Hepatocyte (in vitro differentiated cells): ENCODE results near the gene LPAR6. TPM values are rescaled to one million over a fixed set of nuclear protein-coding genes. Genes with fewer than 3 reads are reported as not detected.

Experiments used
- DNase-seq: peaks from one replicate; pipeline ENCODE4 v3.0.0-alpha.2; 2016; ENCODE audit warnings: low spot score
- H2AFZ ChIP-seq: fragments of 200-600 bp; sonication (generic); 2 replicates; pipeline ENCODE4 v1.6.0; 2016; ENCODE audit warnings: antibody characterized with exemption, mild to moderate bottlenecking
- H3K27ac ChIP-seq: fragments of 200-600 bp; sonication (generic); 2 replicates; pipeline ENCODE4 v1.5.1; 2016; ENCODE audit warnings: mild to moderate bottlenecking
- H3K27me3 ChIP-seq: fragments of 200-600 bp; sonication (generic); 2 replicates; pipeline ENCODE4 v1.6.1; 2016
- H3K36me3 ChIP-seq: fragments of 200-600 bp; sonication (generic); replicated peaks from 2 replicates; pipeline ENCODE4 v1.5.1; 2016; ENCODE audit warnings: low read depth; ENCODE audit not compliant: insufficient read depth
- H3K4me1 ChIP-seq: fragments of 200-600 bp; sonication (generic); 2 replicates; pipeline ENCODE4 v1.5.1; 2016; ENCODE audit warnings: mild to moderate bottlenecking, moderate library complexity; ENCODE audit not compliant: insufficient read depth
- H3K4me2 ChIP-seq: fragments of 200-600 bp; sonication (generic); 2 replicates; pipeline ENCODE4 v1.6.0; 2016
- H3K4me3 ChIP-seq: fragments of 200-600 bp; sonication (generic); 2 replicates; pipeline ENCODE4 v1.5.1; 2016; ENCODE audit warnings: mild to moderate bottlenecking
- H3K79me2 ChIP-seq: fragments of 200-600 bp; sonication (generic); 2 replicates; pipeline ENCODE4 v1.6.0; 2017; ENCODE audit warnings: mild to moderate bottlenecking
- H3K9me2 ChIP-seq: fragments of 200-600 bp; sonication (generic); replicated peaks from 2 replicates; pipeline ENCODE4 v1.6.0; 2017; ENCODE audit warnings: mild to moderate bottlenecking; ENCODE audit not compliant: insufficient read depth
- H3K9me3 ChIP-seq: fragments of 200-600 bp; sonication (generic); 2 replicates; pipeline ENCODE4 v1.5.1; 2016; ENCODE audit warnings: low read depth, mild to moderate bottlenecking
- H4K20me1 ChIP-seq: fragments of 200-600 bp; sonication (generic); 2 replicates; pipeline ENCODE4 v1.6.0; 2016; ENCODE audit warnings: mild to moderate bottlenecking; ENCODE audit not compliant: insufficient read depth, poor library complexity, severe bottlenecking
- EZH2 ChIP-seq: fragments of 200-600 bp; sonication (generic); IDR thresholded peaks from 2 replicates; pipeline ENCODE4 v1.6.1; 2016; ENCODE audit warnings: antibody characterized with exemption, mild to moderate bottlenecking, borderline replicate concordance
- EZH2phosphoT487 ChIP-seq: fragments of 200-600 bp; sonication (generic); IDR thresholded peaks from one replicate; pipeline ENCODE4 v1.6.1; 2018; ENCODE audit warnings: antibody characterized with exemption, mild to moderate bottlenecking, low read depth, moderate library complexity; ENCODE audit not compliant: unreplicated experiment, severe bottlenecking
- WGBS: methylation state at CpG from one replicate; pipeline ENCODE4 v1.1.6; 2016; ENCODE audit warnings: low lambda C conversion rate; ENCODE audit errors: missing lambda C conversion rate; 5-methylcytosine and 5-hydroxymethylcytosine counted together
- polyA plus RNA-seq: library from polyadenylated mRNA; unstranded; fragments of >200 nt; fragmentation: Nextera tagmentation; extraction: Ambion mirVana; gene quantifications from 2 replicates; pipeline ENCODE4 v1.2.1, GENCODE V29; 2016
- total RNA-seq: library from RNA; depleted of rRNA; stranded (reverse); fragments of >200 nt; gene quantifications from 2 replicates; pipeline ENCODE4 v1.2.3, GENCODE V29; 2014
- TF ChIP-seq, protein P1 (sequence below): fragments of 200-600 bp; sonication (generic); IDR thresholded peaks from 2 replicates; pipeline ENCODE4 v1.5.1; 2016; ENCODE audit warnings: antibody characterized with exemption, mild to moderate bottlenecking; ENCODE audit not compliant: poor library complexity

The LPAR6 gene
- total and polyA plus RNA-seq, 2 experiments from 2014 or later, result 8.2 to 22.8 TPM

DNA sequence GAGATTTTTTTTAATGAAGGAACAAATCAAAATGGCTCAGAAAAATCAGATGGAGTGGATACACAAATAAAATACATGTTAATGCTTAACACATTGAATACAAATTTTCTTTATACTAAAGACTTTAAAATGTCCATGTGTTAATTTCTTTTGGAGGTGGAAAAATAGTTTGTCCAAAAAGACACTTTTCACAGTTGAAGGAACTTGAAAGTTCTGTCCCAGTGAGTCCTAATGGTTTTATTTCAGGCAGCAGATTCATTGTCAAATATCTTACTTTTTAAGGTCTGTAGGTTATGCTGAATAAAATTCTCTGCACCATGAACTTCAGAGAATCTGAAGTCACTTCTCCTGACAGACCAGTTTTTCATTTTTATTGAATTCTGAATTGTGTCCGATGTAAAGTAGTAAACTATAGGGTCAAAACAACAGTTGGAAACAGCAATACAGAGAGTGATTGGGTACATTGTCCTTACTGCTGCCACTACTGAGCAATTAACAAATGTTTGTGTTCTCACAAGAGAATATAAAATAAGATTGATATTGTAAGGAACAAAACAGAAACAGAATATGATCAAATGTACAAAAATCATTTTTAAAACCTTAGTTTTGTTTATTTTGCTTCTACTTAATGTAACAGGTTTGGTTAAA lies 1.6 kb downstream of the LPAR6 start:
- peak overlapping the region; percentile 78 for H3K4me2 ChIP-seq
- no peaks in the 10 kb centered on the region for H3K4me1 ChIP-seq
- H3K36me3 ChIP-seq, result no peaks in the 10 kb centered on the region
- H3K4me3 ChIP-seq, result peak overlapping the region; percentile 47
- 13% methylated on average over 1 of the region's 1 CpG for WGBS
- H3K9me3 ChIP-seq, result no peaks in the 10 kb centered on the region
- no peaks in the 10 kb centered on the region for H4K20me1 ChIP-seq
- no peaks in the 10 kb centered on the region for H3K9me2 ChIP-seq
- peaks cover 47% of the 10 kb centered on the region for H3K79me2 ChIP-seq
- no peaks in the 10 kb centered on the region for H3K27me3 ChIP-seq
- peak overlapping the region; percentile 87 for H3K27ac ChIP-seq
- TF ChIP-seq, protein P1, sequence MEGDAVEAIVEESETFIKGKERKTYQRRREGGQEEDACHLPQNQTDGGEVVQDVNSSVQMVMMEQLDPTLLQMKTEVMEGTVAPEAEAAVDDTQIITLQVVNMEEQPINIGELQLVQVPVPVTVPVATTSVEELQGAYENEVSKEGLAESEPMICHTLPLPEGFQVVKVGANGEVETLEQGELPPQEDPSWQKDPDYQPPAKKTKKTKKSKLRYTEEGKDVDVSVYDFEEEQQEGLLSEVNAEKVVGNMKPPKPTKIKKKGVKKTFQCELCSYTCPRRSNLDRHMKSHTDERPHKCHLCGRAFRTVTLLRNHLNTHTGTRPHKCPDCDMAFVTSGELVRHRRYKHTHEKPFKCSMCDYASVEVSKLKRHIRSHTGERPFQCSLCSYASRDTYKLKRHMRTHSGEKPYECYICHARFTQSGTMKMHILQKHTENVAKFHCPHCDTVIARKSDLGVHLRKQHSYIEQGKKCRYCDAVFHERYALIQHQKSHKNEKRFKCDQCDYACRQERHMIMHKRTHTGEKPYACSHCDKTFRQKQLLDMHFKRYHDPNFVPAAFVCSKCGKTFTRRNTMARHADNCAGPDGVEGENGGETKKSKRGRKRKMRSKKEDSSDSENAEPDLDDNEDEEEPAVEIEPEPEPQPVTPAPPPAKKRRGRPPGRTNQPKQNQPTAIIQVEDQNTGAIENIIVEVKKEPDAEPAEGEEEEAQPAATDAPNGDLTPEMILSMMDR, result no peak
- TF ChIP-seq EZH2 (no peak), EZH2phosphoT487 (no peak)
- no peak for DNase-seq
- H2AFZ ChIP-seq, result no peak overlapping the region

GRCh38 chr13:48410199-48410598 lies 2.7 kb downstream of the LPAR6 start:
- Histone ChIP-seq H3K4me1 (no peaks in the 10 kb centered on the region), H3K27me3 (no peaks in the 10 kb centered on the region), H3K9me3 (no peaks in the 10 kb centered on the region), H4K20me1 (no peaks in the 10 kb centered on the region), H3K9me2 (no peaks in the 10 kb centered on the region), H3K36me3 (no peaks in the 10 kb centered on the region), H3K4me2 (peak overlapping the region; percentile 78), H3K27ac (no peak overlapping the region), H3K4me3 (no peak overlapping the region), H3K79me2 (peaks cover 47% of the 10 kb centered on the region), H2AFZ (no peak overlapping the region)
- WGBS, result 69% methylated on average over 5 of the region's 5 CpGs
- DNase-seq, result no peak
- TF ChIP-seq EZH2 (no peak), EZH2phosphoT487 (no peak)
- TF ChIP-seq, protein P1, result no peak

DNA sequence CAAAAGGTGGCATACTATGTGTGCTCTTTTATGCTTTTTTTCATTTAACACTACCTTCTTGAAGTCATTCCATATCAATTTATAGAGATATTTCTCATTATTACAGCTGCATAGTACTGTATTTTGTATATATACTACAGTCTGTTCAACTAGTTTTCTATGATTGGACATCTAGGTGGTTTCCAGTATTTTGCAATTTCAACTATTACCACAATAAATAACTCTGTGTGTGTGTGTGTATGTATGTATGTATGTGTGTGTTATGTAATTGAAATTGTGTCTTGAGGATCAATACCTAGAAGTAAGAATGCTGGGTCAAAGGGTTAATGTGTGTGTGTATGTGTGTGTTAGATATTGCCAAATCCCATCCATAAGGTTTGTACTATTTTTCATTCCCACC lies 7.0 kb downstream of the LPAR6 start:
- H4K20me1 ChIP-seq, result no peaks in the 10 kb centered on the region
- H3K9me2 ChIP-seq, result no peaks in the 10 kb centered on the region
- peaks cover 29% of the 10 kb centered on the region for H3K79me2 ChIP-seq
- no peaks in the 10 kb centered on the region for H3K9me3 ChIP-seq
- no peak overlapping the region for H3K4me2 ChIP-seq
- H3K36me3 ChIP-seq, result no peaks in the 10 kb centered on the region
- no peaks in the 10 kb centered on the region for H3K27me3 ChIP-seq
- H3K27ac ChIP-seq, result no peak overlapping the region
- no peak overlapping the region for H3K4me3 ChIP-seq
- DNase-seq, result no peak
- TF ChIP-seq, protein P1, result no peak
- TF ChIP-seq EZH2phosphoT487 (no peak), EZH2 (no peak)
- H2AFZ ChIP-seq, result no peak overlapping the region
- H3K4me1 ChIP-seq, result peaks cover 10% of the 10 kb centered on the region
